Ovary (tissue), 9 donors: Measurements from ENCODE around the gene DOCK10. TPM values are rescaled to one million over a fixed set of nuclear protein-coding genes. Genes with fewer than 3 reads are reported as not detected.

ENCODE experiments used
- DNase-seq, 5 donors: peaks; one replicate each; pipeline ENCODE4 v3.0.0-alpha.2; 2019 to 2020
- H3K27ac ChIP-seq, 2 donors: fragments of 200-600 bp; one replicate each; pipeline versions ENCODE4 v1.5.1 to v1.8.0; 2019 to 2022
- H3K27me3 ChIP-seq: fragments of 200-600 bp; one replicate; pipeline ENCODE4 v1.8.0; 2022
- H3K36me3 ChIP-seq: fragments of 200-600 bp; sonication (generic); one replicate; pipeline ENCODE4 v1.5.1; 2019
- H3K4me1 ChIP-seq: one replicate; pipeline ENCODE4 v1.8.1; 2013; ENCODE audit warnings: mild to moderate bottlenecking, moderate library complexity; ENCODE audit not compliant: insufficient read depth
- H3K4me3 ChIP-seq: fragments of 200-600 bp; sonication (generic); one replicate; pipeline ENCODE4 v1.5.1; 2017
- H3K9me3 ChIP-seq, 2 donors: fragments of 200-600 bp in 1 of 2; sonication (generic) in 1 of 2; one replicate each; pipeline versions ENCODE4 v1.5.1 to v1.8.1; 2013 to 2019; ENCODE audit warnings: mild to moderate bottlenecking in 1 of 2, moderate library complexity in 1 of 2
- CTCF ChIP-seq, 3 donors: fragments of 450-650 bp in 2 of 3; fragments of 200-600 bp in 1 of 3; IDR thresholded peaks; one replicate each; pipeline versions ENCODE4 v1.5.1 to v1.8.0; 2016 to 2022; ENCODE audit warnings: antibody characterized with exemption in 3 of 3, mild to moderate bottlenecking in 1 of 3
- EP300 ChIP-seq: sonication (generic); formaldehyde crosslinking; IDR thresholded peaks from one replicate; pipeline ENCODE4 v1.6.1; 2017; ENCODE audit warnings: antibody characterized with exemption
- POLR2A ChIP-seq: fragments of 450-650 bp; IDR thresholded peaks from one replicate; pipeline ENCODE4 v1.6.1; 2017; ENCODE audit warnings: antibody characterized with exemption, mild to moderate bottlenecking, moderate library complexity
- WGBS, 3 donors: extraction: QIAGEN DNeasy Blood & Tissue Kit in 1 of 3; methylation state at CpG; one replicate each; pipeline versions ENCODE4 v1.1.5 to v1.1.7; 2013 to 2017; 5-methylcytosine and 5-hydroxymethylcytosine counted together
- intact Hi-C, 4 donors: fragments of 100-400 bp; cut with DNase I; formaldehyde crosslinking; loops; one replicate each; pipeline versions ENCODE4 v1.11.0 to v1.15.1; 2022 to 2023
- polyA plus RNA-seq, 2 donors: library from polyadenylated mRNA; stranded (reverse); fragments of 200-250 nt in 1 of 2; fragments of 350-450 nt in 1 of 2; fragmentation: Illumina TruSeq in 1 of 2; extraction: RNeasy Lipid Tissue Mini Kit (QIAGEN cat#74804) in 1 of 2; gene quantifications; one replicate each; pipeline ENCODE4 v1.2.3, GENCODE V29; 2013 to 2014
- total RNA-seq, 7 donors: library from RNA; depleted of rRNA in 2 of 7; stranded (reverse); fragments of >200 nt in 2 of 7; fragmentation: NEBNext Ultra II Directional in 3 of 7; extraction: Animal tissue kit (Norgen Biotek cat#: 25700) in 3 of 7; gene quantifications; one replicate each; pipeline versions ENCODE4 v1.1.0 to v1.2.4, GENCODE V29; 2016 to 2023
- donor health status: DM: no; HTN: no; CAD: no; lungs with moderate emphysema.
- donor health status: DM: no; HTN: no; CAD: no.
- donor health status: Bipolar disorder and iron deficiency.
- donor health status: DM: yes; HTN: yes; CAD: no.
- donor health status: DM: no; HTN: no; CAD: no.
- donor health status: DM: yes; HTN: yes; CAD: no.

DOCK10 gene
- total and polyA plus RNA-seq, 9 donors, result 15.3 to 42.5 (median 31.2) TPM

DNA sequence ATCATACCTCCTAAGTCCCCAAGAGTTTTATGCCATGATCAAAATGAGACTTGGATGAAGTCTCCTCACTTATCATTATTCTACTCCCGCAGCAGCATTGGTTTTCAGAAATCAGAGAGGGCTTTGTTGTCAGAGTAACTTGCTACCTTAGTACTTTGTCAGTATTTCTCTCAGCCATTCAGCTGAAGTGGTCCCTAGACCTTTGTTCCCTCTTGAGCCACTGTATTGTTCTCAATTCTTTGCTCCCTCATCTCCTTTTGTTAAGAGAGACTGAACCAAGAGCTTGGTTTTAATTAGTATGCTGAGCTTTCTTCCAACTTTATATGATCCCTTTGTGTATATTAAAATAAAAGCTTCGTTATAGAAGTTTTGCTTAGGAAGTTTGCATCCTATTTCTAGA is 133.4 kb downstream of the DOCK10 start:
- no peak for DNase-seq
- Histone ChIP-seq H3K27me3 (no peaks in the 10 kb centered on the region), H3K27ac (no peak overlapping the region), H3K4me3 (no peak overlapping the region), H3K4me1 (peaks cover 2% of the 10 kb centered on the region), H3K9me3 (no peaks in the 10 kb centered on the region), H3K36me3 (no peaks in the 10 kb centered on the region)
- no peak for TF ChIP-seq CTCF (IDR thresholded peaks at IDR 0.05)
- TF ChIP-seq EP300, result no peak
- TF ChIP-seq POLR2A, result no peak
- 68 to 78% (median 72%) methylated on average over 2 of the region's 2 CpGs for WGBS, 3 donors
- intact Hi-C loops, result no loop called here

DNA sequence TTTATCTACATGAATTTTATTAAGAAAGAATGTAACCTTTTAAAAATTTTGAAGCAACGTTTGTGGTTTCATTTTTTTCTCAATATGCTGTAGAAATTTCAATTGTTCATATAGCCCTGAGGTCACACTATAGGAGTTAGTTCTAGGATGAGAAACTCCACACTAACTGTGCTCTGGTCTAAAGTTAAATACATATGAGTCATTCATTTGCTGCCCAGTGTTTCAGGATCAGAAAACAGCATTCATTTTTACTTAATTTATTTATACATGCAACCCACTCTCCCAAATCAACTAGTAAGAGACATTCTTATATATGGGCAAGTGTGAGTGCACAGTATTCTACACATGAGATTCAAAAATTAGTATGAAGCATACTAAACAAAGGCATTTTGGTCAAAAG is 137.9 kb downstream of the DOCK10 start:
- Histone ChIP-seq H3K4me1 (no peaks in the 10 kb centered on the region), H3K36me3 (no peaks in the 10 kb centered on the region), H3K27ac (no peak overlapping the region), H3K27me3 (no peaks in the 10 kb centered on the region), H3K9me3 (no peaks in the 10 kb centered on the region), H3K4me3 (no peak overlapping the region)
- TF ChIP-seq POLR2A (no peak), EP300 (no peak), CTCF (IDR thresholded peaks at IDR 0.05) (no peak)
- intact Hi-C loops, result no loop called here
- 38 to 54% (median 44%) methylated on average over 1 of the region's 1 CpG for WGBS, 3 donors
- no peak for DNase-seq

GRCh38 chr2:224903621-224904020 is 138.6 kb downstream of the DOCK10 start:
- TF ChIP-seq CTCF (IDR thresholded peaks at IDR 0.05) (no peak), EP300 (no peak), POLR2A (no peak)
- DNase-seq, result no peak
- WGBS, 3 donors, result 22 to 29% (median 28%) methylated on average over 1 of the region's 1 CpG
- Histone ChIP-seq H3K36me3 (no peaks in the 10 kb centered on the region), H3K9me3 (no peaks in the 10 kb centered on the region), H3K27ac (no peak overlapping the region), H3K4me1 (no peaks in the 10 kb centered on the region), H3K27me3 (no peaks in the 10 kb centered on the region), H3K4me3 (no peak overlapping the region)
- intact Hi-C loops, result no loop called here

- 88 to 94% (median 92%) methylated on average over 4 of the region's 4 CpGs for WGBS, 3 donors
- Histone ChIP-seq H3K9me3 (no peaks in the 10 kb centered on the region), H3K36me3 (no peaks in the 10 kb centered on the region), H3K4me3 (no peak overlapping the region), H3K4me1 (no peaks in the 10 kb centered on the region), H3K27ac (no peak overlapping the region), H3K27me3 (no peaks in the 10 kb centered on the region)
- intact Hi-C loops, result no loop called here
- DNase-seq, result no peak
- TF ChIP-seq EP300, result no peak
- TF ChIP-seq CTCF (IDR thresholded peaks at IDR 0.05), result no peak
- no peak for TF ChIP-seq POLR2A
Observed at GRCh38 chr2:224901121-224901676, 141.1 kb downstream of the DOCK10 start.
